GM12801 (cell line): ENCODE results near the gene ARHGEF38.

Experiments used
- TF ChIP-seq, protein P1 (sequence below): IDR thresholded peaks from one replicate; pipeline ENCODE4 v1.5.1; 2011; ENCODE audit warnings: control low read depth; ENCODE audit not compliant: insufficient read length; ENCODE audit errors: extremely low read depth

ARHGEF38 gene

DNA sequence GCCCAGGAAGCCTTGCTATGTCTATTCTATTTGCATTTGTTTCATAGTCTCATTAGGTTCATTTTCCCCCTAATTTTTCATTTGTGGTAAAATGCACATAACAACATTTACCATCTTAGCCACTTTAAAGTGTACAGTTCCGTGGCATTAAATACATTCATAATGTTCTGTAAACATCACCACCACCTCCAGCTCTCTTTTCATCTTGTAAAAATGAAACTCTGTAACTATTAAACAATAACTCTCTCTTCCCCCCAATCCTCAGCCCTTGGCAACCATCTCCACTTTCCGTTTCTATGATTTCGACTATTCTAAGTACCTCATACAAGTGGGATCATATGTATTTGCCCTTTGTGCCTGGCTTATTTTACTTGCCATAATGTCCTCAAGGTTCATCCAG is 19.9 kb downstream of the ARHGEF38 start:
- TF ChIP-seq, protein P1, sequence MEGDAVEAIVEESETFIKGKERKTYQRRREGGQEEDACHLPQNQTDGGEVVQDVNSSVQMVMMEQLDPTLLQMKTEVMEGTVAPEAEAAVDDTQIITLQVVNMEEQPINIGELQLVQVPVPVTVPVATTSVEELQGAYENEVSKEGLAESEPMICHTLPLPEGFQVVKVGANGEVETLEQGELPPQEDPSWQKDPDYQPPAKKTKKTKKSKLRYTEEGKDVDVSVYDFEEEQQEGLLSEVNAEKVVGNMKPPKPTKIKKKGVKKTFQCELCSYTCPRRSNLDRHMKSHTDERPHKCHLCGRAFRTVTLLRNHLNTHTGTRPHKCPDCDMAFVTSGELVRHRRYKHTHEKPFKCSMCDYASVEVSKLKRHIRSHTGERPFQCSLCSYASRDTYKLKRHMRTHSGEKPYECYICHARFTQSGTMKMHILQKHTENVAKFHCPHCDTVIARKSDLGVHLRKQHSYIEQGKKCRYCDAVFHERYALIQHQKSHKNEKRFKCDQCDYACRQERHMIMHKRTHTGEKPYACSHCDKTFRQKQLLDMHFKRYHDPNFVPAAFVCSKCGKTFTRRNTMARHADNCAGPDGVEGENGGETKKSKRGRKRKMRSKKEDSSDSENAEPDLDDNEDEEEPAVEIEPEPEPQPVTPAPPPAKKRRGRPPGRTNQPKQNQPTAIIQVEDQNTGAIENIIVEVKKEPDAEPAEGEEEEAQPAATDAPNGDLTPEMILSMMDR: no peak

GRCh38 chr4:105586638-105587328 is 34.4 kb downstream of the ARHGEF38 start:
- TF ChIP-seq, protein P1: no peak

- TF ChIP-seq, protein P1: no peak
Observed at GRCh38 chr4:105587841-105588240, 35.4 kb downstream of the ARHGEF38 start.

GRCh38 chr4:105588252-105588651 is 35.8 kb downstream of the ARHGEF38 start:
- TF ChIP-seq, protein P1: no peak

GRCh38 chr4:105591573-105591972 is 39.2 kb downstream of the ARHGEF38 start:
- TF ChIP-seq, protein P1: no peak

- TF ChIP-seq, protein P1: no peak
Observed at GRCh38 chr4:105594099-105595010, 41.9 kb downstream of the ARHGEF38 start.

DNA sequence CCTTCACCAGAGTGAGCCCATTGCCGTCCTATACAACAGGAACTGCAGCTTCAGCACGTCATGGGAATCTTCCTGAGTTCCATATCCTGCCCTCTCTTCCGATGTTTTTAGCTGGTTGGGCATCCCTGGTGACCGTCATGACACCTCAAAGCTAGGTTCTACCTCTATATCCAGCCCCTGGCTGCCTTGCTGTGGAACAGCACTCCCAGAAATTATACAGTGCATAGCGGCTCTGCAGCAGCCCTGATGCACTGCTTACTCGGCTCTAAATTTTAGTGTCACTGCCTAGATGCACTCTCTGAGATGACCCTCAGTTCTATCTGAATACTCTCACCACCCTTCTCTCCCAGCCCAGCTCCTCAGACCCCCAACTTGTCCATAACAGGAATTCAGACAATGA is 44.3 kb downstream of the ARHGEF38 start:
- TF ChIP-seq, protein P1: no peak
